Measurements from ENCODE around the gene PARP16.
A peak's percentile ranks its signal among the peaks of the same experiment; 100 is the strongest.

DNA sequence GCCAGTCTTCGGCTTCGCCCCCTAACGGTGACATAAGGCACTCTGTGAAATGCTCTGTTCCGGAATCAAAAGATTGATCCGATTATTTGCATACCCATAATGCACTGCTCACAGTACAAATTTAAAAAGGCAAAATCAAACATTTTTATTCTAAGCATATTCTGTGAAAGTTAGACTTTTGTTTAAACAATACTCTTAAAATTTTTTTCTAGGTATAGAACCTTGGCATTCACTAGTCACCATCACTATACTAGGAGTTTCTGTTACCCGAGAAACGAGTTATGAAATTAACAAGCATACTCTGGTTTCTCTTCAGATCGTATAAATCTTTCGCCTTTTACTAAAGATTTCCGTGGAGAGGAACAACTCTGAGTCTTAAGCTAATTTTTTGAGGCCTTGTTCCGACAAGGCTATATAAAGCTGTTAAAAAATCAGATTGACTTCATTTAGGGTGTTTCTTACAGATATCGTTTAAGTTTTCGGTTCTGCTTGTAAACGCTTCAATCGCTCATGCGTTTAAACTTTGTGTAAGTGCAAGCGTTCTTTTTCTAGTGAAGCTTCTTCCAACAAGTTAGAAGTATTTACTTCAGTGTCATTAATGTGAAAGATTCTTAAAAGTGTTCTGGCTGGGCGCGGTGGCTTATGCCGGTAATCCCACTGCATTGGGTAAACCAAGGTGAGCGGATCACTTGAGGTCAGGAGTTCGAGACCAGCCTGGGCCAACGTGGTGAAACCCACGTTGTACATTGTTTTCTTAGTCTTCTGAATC is 17.9 kb upstream of the PARP16 start, which contains the start of gene RNU5B-1:
- TF ChIP-seq, protein P1, sequence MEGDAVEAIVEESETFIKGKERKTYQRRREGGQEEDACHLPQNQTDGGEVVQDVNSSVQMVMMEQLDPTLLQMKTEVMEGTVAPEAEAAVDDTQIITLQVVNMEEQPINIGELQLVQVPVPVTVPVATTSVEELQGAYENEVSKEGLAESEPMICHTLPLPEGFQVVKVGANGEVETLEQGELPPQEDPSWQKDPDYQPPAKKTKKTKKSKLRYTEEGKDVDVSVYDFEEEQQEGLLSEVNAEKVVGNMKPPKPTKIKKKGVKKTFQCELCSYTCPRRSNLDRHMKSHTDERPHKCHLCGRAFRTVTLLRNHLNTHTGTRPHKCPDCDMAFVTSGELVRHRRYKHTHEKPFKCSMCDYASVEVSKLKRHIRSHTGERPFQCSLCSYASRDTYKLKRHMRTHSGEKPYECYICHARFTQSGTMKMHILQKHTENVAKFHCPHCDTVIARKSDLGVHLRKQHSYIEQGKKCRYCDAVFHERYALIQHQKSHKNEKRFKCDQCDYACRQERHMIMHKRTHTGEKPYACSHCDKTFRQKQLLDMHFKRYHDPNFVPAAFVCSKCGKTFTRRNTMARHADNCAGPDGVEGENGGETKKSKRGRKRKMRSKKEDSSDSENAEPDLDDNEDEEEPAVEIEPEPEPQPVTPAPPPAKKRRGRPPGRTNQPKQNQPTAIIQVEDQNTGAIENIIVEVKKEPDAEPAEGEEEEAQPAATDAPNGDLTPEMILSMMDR (IDR thresholded peaks at IDR 0.05), result peak in 11 of 12 donors; percentile 79 to 97 (median 87)
- peak in 1 of 2 donors; percentile 84 for TF ChIP-seq POLR2A (IDR thresholded peaks at IDR 0.05)
